Tibial nerve (tissue), 4 donors: ENCODE data around the gene ZNF385D. TPM values are rescaled to one million over a fixed set of nuclear protein-coding genes. Genes with fewer than 3 reads are reported as not detected.

Source experiments
- DNase-seq, 2 donors: peaks; one replicate each; pipeline ENCODE4 v3.0.0-alpha.2; 2019; ENCODE audit warnings: low spot score in 2 of 2
- H3K27ac ChIP-seq, 4 donors: fragments of 200-600 bp; sonication (generic) in 3 of 4; one replicate each; pipeline ENCODE4 v1.5.1; 2017 to 2019; ENCODE audit warnings: mild to moderate bottlenecking in 1 of 4
- H3K27me3 ChIP-seq, 2 donors: fragments of 200-600 bp; sonication (generic) in 1 of 2; one replicate each; pipeline versions ENCODE4 v1.5.1 to v1.6.0; 2017 to 2019
- H3K36me3 ChIP-seq, 3 donors: fragments of 200-600 bp; sonication (generic); one replicate each; pipeline ENCODE4 v1.5.1; 2018 to 2019
- H3K4me1 ChIP-seq, 4 donors: fragments of 200-600 bp; sonication (generic) in 3 of 4; one replicate each; pipeline ENCODE4 v1.5.1; 2017 to 2019
- H3K4me3 ChIP-seq, 4 donors: fragments of 200-600 bp; sonication (generic) in 3 of 4; one replicate each; pipeline ENCODE4 v1.5.1; 2017 to 2019; ENCODE audit warnings: mild to moderate bottlenecking in 1 of 4, moderate library complexity in 1 of 4
- H3K9me3 ChIP-seq, 4 donors: fragments of 200-600 bp; sonication (generic) in 3 of 4; one replicate each; pipeline ENCODE4 v1.5.1; 2017 to 2019
- EP300 ChIP-seq, 2 donors: sonication (generic); formaldehyde crosslinking; IDR thresholded peaks; one replicate each; pipeline ENCODE4 v1.6.1; 2017; ENCODE audit warnings: antibody characterized with exemption in 2 of 2, mild to moderate bottlenecking in 1 of 2
- POLR2A ChIP-seq, 2 donors: fragments of 450-650 bp; IDR thresholded peaks; one replicate each; pipeline ENCODE4 v1.6.1; 2017; ENCODE audit warnings: antibody characterized with exemption in 2 of 2, mild to moderate bottlenecking in 2 of 2, moderate library complexity in 2 of 2
- WGBS, 2 donors: methylation state at CpG; one replicate each; pipeline ENCODE4 v1.1.5; 2018; 5-methylcytosine and 5-hydroxymethylcytosine counted together
- total RNA-seq, 4 donors: library from RNA; depleted of rRNA; stranded (reverse); fragments of >200 nt; gene quantifications; one replicate each; pipeline ENCODE4 v1.1.0, GENCODE V29; 2016
- TF ChIP-seq, protein P1 (sequence below), 5 experiments: fragments of 200-600 bp in 3 of 5; fragments of 450-650 bp in 2 of 5; sonication (generic) in 3 of 5; IDR thresholded peaks; one replicate each; pipeline ENCODE4 v1.5.1; 2016 to 2019; ENCODE audit warnings: antibody characterized with exemption in 5 of 5, mild to moderate bottlenecking in 3 of 5, moderate library complexity in 2 of 5

The ZNF385D gene
- total RNA-seq, 4 donors from 2014 or later: 2.7 to 9.0 (median 4.4) TPM

- no peaks in the 10 kb centered on the region for H3K9me3 ChIP-seq
- H3K4me3 ChIP-seq: no peak overlapping the region
- no peaks in the 10 kb centered on the region for H3K36me3 ChIP-seq
- no peaks in the 10 kb centered on the region for H3K27me3 ChIP-seq
- no peak overlapping the region for H3K27ac ChIP-seq
- 74 to 87% methylated on average over 6 of the region's 6 CpGs for WGBS, 2 donors
- no peaks in the 10 kb centered on the region for H3K4me1 ChIP-seq
- no peak for DNase-seq
- TF ChIP-seq POLR2A (IDR thresholded peaks at IDR 0.05) (no peak), EP300 (IDR thresholded peaks at IDR 0.05) (no peak)
- TF ChIP-seq, protein P1, sequence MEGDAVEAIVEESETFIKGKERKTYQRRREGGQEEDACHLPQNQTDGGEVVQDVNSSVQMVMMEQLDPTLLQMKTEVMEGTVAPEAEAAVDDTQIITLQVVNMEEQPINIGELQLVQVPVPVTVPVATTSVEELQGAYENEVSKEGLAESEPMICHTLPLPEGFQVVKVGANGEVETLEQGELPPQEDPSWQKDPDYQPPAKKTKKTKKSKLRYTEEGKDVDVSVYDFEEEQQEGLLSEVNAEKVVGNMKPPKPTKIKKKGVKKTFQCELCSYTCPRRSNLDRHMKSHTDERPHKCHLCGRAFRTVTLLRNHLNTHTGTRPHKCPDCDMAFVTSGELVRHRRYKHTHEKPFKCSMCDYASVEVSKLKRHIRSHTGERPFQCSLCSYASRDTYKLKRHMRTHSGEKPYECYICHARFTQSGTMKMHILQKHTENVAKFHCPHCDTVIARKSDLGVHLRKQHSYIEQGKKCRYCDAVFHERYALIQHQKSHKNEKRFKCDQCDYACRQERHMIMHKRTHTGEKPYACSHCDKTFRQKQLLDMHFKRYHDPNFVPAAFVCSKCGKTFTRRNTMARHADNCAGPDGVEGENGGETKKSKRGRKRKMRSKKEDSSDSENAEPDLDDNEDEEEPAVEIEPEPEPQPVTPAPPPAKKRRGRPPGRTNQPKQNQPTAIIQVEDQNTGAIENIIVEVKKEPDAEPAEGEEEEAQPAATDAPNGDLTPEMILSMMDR (IDR thresholded peaks at IDR 0.05): no peak
Measured at GRCh38 chr3:21691036-21691435, 60.0 kb downstream of the ZNF385D start.

- no peak overlapping the region for H3K27ac ChIP-seq
- H3K9me3 ChIP-seq: no peaks in the 10 kb centered on the region
- no peak for TF ChIP-seq POLR2A (IDR thresholded peaks at IDR 0.05)
- TF ChIP-seq EP300 (IDR thresholded peaks at IDR 0.05): no peak
- TF ChIP-seq, protein P1 (IDR thresholded peaks at IDR 0.05): no peak
Measured at GRCh38 chr3:21682206-21682605, 68.8 kb downstream of the ZNF385D start.

DNA sequence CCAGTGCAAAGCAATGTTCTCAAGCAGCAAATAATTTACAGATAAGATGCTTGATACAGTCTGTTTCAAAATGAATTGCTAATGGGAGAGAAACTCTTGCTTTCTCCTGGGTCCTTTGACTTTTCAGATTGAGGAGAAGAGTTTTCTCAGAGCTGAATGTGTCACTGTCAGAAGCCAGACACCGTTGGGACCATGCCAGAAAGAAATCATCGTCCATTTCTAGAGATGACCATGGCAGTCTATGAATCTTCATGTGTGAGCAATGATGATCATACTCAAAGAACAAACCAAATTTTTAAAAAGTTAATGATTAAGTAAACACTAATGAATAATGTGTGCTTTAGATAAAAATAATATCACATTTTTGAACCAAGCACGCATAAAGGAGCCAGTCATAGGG lies 77.6 kb downstream of the ZNF385D start:
- DNase-seq: no peak
- H3K36me3 ChIP-seq: no peaks in the 10 kb centered on the region
- H3K9me3 ChIP-seq: no peaks in the 10 kb centered on the region
- 66 to 73% methylated on average over 3 of the region's 3 CpGs for WGBS, 2 donors
- no peaks in the 10 kb centered on the region for H3K4me1 ChIP-seq
- no peaks in the 10 kb centered on the region for H3K27me3 ChIP-seq
- no peak overlapping the region for H3K4me3 ChIP-seq
- no peak overlapping the region for H3K27ac ChIP-seq
- TF ChIP-seq, protein P1 (IDR thresholded peaks at IDR 0.05): no peak
- no peak for TF ChIP-seq EP300 (IDR thresholded peaks at IDR 0.05)
- TF ChIP-seq POLR2A (IDR thresholded peaks at IDR 0.05): no peak

More at GRCh38 chr3:21682206-21682605, 68.8 kb downstream of the ZNF385D start:
- Histone ChIP-seq H3K36me3 (no peaks in the 10 kb centered on the region), H3K4me3 (no peak overlapping the region), H3K4me1 (no peaks in the 10 kb centered on the region), H3K27me3 (no peaks in the 10 kb centered on the region)
- no peak for DNase-seq

DNA sequence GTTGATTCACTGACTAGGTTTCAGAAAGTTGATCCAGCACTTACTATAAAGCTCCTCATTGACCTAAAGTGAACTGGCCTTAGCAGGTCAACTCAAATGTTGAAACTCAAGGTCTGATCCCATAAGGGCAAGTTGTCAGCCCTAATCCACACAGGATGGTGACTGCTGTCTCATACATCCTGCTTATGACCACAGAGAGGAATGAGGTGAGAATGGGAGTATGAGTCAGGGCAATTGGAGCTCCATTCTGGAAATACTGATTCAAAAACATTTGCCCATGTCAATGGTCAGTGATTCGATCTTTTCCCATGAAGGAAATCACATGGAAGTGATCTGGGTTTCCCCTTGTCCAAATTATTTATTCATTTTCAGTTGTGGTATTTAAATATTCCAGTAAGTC lies 78.7 kb downstream of the ZNF385D start:
- Histone ChIP-seq H3K27me3 (no peaks in the 10 kb centered on the region), H3K36me3 (no peaks in the 10 kb centered on the region), H3K27ac (no peak overlapping the region), H3K4me3 (no peak overlapping the region), H3K9me3 (no peaks in the 10 kb centered on the region), H3K4me1 (no peaks in the 10 kb centered on the region)
- no peak for DNase-seq
- 35 to 73% methylated on average over 1 of the region's 1 CpG for WGBS, 2 donors
- TF ChIP-seq POLR2A (IDR thresholded peaks at IDR 0.05) (no peak), EP300 (IDR thresholded peaks at IDR 0.05) (no peak)
- TF ChIP-seq, protein P1 (IDR thresholded peaks at IDR 0.05): no peak

GRCh38 chr3:21670386-21670785 lies 80.6 kb downstream of the ZNF385D start:
- Histone ChIP-seq H3K27me3 (no peaks in the 10 kb centered on the region), H3K4me3 (no peak overlapping the region), H3K4me1 (no peaks in the 10 kb centered on the region), H3K36me3 (no peaks in the 10 kb centered on the region), H3K9me3 (no peaks in the 10 kb centered on the region), H3K27ac (no peak overlapping the region)
- no peak for TF ChIP-seq POLR2A (IDR thresholded peaks at IDR 0.05)
- no peak for TF ChIP-seq EP300 (IDR thresholded peaks at IDR 0.05)
- TF ChIP-seq, protein P1 (IDR thresholded peaks at IDR 0.05): no peak
- 75 to 79% methylated on average over 6 of the region's 6 CpGs for WGBS, 2 donors
- DNase-seq: no peak
